ENCODE results near the gene GLIPR1. TPM values are rescaled to one million over a fixed set of nuclear protein-coding genes. Genes with fewer than 3 reads are reported as not detected.

The GLIPR1 gene
- total RNA-seq, 2 donors from 2014 or later: 2.7 to 10.0 TPM

GRCh38 chr12:75549989-75550388, 69.4 kb downstream of the GLIPR1 start:
- Histone ChIP-seq H3K4me3 (no peak overlapping the region), H3K27ac (no peak overlapping the region), H3K36me3 (no peaks in the 10 kb centered on the region), H3K27me3 (replicated peaks; ENCODE audit: insufficient read depth) (no peaks in the 10 kb centered on the region), H3K4me1 (replicated peaks) (no peaks in the 10 kb centered on the region), H3K9me3 (no peaks in the 10 kb centered on the region)
- WGBS: 68% methylated on average over 2 of the region's 2 CpGs
- TF ChIP-seq POLR2A (IDR thresholded peaks at IDR 0.05) (no peak), POLR2AphosphoS5 (IDR thresholded peaks at IDR 0.05) (no peak), CTCF (IDR thresholded peaks at IDR 0.05) (no peak)
- DNase-seq (ENCODE audit: low spot score): no peak
- intact Hi-C loops (cut with DNase I): loop anchor here (10.0 kb wide), 1 partner anchor 175 kb away; no protein-coding TSS in a partner anchor

- TF ChIP-seq POLR2A (IDR thresholded peaks at IDR 0.05) (no peak), POLR2AphosphoS5 (IDR thresholded peaks at IDR 0.05) (no peak), CTCF (IDR thresholded peaks at IDR 0.05) (no peak)
- Histone ChIP-seq H3K9me3 (no peaks in the 10 kb centered on the region), H3K4me3 (no peak overlapping the region), H3K27me3 (replicated peaks; ENCODE audit: insufficient read depth) (no peaks in the 10 kb centered on the region), H3K27ac (no peak overlapping the region), H3K36me3 (no peaks in the 10 kb centered on the region), H3K4me1 (replicated peaks) (no peaks in the 10 kb centered on the region)
- intact Hi-C loops (cut with DNase I): loop anchor here (10.0 kb wide), 1 partner anchor 174 kb away; no protein-coding TSS in a partner anchor
- 31% methylated on average over 8 of the region's 8 CpGs for WGBS
- DNase-seq (ENCODE audit: low spot score): no peak
Measured at GRCh38 chr12:75550401-75551240, 70.1 kb downstream of the GLIPR1 start.

- Histone ChIP-seq H3K4me1 (replicated peaks) (no peaks in the 10 kb centered on the region), H3K9me3 (no peaks in the 10 kb centered on the region), H3K36me3 (no peaks in the 10 kb centered on the region), H3K27ac (no peak overlapping the region), H3K27me3 (replicated peaks; ENCODE audit: insufficient read depth) (no peaks in the 10 kb centered on the region), H3K4me3 (no peak overlapping the region)
- intact Hi-C loops (cut with DNase I): loop anchor here (10.0 kb wide), 1 partner anchor 173 kb away; no protein-coding TSS in a partner anchor
- DNase-seq (ENCODE audit: low spot score): no peak
- TF ChIP-seq CTCF (IDR thresholded peaks at IDR 0.05): no peak
- no peak for TF ChIP-seq POLR2AphosphoS5 (IDR thresholded peaks at IDR 0.05)
- TF ChIP-seq POLR2A (IDR thresholded peaks at IDR 0.05): no peak
Measured at GRCh38 chr12:75551477-75551876, 70.9 kb downstream of the GLIPR1 start.

GRCh38 chr12:75553398-75553797, 72.8 kb downstream of the GLIPR1 start:
- 84% methylated on average over 1 of the region's 1 CpG for WGBS
- TF ChIP-seq POLR2A (IDR thresholded peaks at IDR 0.05) (no peak), CTCF (IDR thresholded peaks at IDR 0.05) (no peak), POLR2AphosphoS5 (IDR thresholded peaks at IDR 0.05) (no peak)
- intact Hi-C loops (cut with DNase I): loop anchor here (10.0 kb wide), 1 partner anchor 171 kb away; no protein-coding TSS in a partner anchor

More at GRCh38 chr12:75553398-75553797, 72.8 kb downstream of the GLIPR1 start:
- no peak overlapping the region for H3K27ac ChIP-seq
- H3K36me3 ChIP-seq: no peaks in the 10 kb centered on the region
- no peaks in the 10 kb centered on the region for H3K9me3 ChIP-seq
- no peak for DNase-seq (ENCODE audit: low spot score)
- H3K27me3 ChIP-seq (replicated peaks; ENCODE audit: insufficient read depth): no peaks in the 10 kb centered on the region
- no peak overlapping the region for H3K4me3 ChIP-seq
- H3K4me1 ChIP-seq (replicated peaks): no peaks in the 10 kb centered on the region

Other genes with a start within 250 kb of the GLIPR1 start
- gene CAPS2, start 150.4 kb upstream of the GLIPR1 start, total RNA-seq: 10 to 100 TPM in 1 of 2 donors, 1 to 10 TPM in 1; 7.9 to 29.8 TPM
- 1 to 10 TPM in 1 of 2 donors, not detected in 1; 1.0 TPM for gene GLIPR1L1, start 146.1 kb upstream of the GLIPR1 start, total RNA-seq
- gene GLIPR1L2, start 89.7 kb upstream of the GLIPR1 start, total RNA-seq: 1 to 10 TPM; 1.4 to 1.8 TPM
- 10 to 100 TPM; 21.6 to 34.7 TPM for gene KRR1, start 30.9 kb downstream of the GLIPR1 start, total RNA-seq

Measured in prostate gland (tissue), 2 donors.